GM10248 (cell line): Measurements from ENCODE around the gene DISC1.

ENCODE experiments used
- CTCF ChIA-PET: fragments of 300-600 bp; sonication (Branson Sonifier 250); formaldehyde crosslinking; extraction: SDS; loops from one replicate; lab custom pipeline; 2021; ENCODE audit warnings: antibody characterized with exemption; lab: Yijun Ruan, JAX
- POLR2A ChIA-PET: fragments of 350-650 bp; sonication (Branson Sonifier 250); formaldehyde crosslinking; extraction: SDS; loops from one replicate; lab custom pipeline; 2020; ENCODE audit warnings: antibody characterized with exemption; lab: Yijun Ruan, JAX
- DNase-seq: peaks from one replicate; pipeline ENCODE4 v3.0.0; 2012; ENCODE audit errors: extremely low spot score
- TF ChIP-seq, protein P1 (sequence below): IDR thresholded peaks from 2 replicates; pipeline ENCODE4 v1.5.1; 2012; ENCODE audit warnings: mild to moderate bottlenecking, low read depth; ENCODE audit errors: extremely low read depth, missing control alignments, control extremely low read depth

DISC1 gene

DNA sequence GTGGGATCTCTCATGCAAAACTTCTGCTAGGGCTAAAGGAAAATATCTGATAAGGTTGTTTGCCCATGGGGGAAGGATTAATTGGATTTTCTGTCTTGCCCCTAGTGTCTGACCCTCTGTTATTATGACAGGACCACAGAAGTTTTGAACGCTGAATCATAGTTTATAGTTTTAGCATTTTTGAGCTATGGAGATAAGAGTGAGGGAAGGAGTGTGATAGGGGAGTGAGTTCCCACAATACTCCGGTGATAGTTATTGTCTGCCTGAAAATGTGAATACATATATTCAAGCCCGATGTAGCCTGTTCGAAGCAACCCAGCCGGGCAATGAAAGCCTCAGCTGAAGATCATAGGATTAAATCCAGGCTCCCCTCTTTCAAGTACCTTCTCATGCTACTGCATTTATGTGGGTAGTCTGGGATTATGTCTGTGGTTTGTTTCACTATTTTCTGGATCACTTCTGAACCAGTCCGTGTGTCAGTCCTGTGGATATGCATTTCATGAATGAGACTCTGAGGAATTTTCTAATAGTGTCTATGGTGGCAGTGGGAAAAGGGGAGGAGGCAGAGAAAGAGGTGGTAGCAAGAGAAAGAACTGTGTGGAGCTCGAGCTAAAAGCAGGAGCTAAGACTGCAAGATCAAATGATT lies 258.7 kb downstream of the DISC1 start:
- ChIA-PET POLR2A (no interaction called here), CTCF (interaction anchor here (1.4 kb wide), 1 partner anchor 20 kb away, joined by 4 read pairs; no protein-coding TSS in a partner anchor)
- TF ChIP-seq, protein P1, sequence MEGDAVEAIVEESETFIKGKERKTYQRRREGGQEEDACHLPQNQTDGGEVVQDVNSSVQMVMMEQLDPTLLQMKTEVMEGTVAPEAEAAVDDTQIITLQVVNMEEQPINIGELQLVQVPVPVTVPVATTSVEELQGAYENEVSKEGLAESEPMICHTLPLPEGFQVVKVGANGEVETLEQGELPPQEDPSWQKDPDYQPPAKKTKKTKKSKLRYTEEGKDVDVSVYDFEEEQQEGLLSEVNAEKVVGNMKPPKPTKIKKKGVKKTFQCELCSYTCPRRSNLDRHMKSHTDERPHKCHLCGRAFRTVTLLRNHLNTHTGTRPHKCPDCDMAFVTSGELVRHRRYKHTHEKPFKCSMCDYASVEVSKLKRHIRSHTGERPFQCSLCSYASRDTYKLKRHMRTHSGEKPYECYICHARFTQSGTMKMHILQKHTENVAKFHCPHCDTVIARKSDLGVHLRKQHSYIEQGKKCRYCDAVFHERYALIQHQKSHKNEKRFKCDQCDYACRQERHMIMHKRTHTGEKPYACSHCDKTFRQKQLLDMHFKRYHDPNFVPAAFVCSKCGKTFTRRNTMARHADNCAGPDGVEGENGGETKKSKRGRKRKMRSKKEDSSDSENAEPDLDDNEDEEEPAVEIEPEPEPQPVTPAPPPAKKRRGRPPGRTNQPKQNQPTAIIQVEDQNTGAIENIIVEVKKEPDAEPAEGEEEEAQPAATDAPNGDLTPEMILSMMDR: no peak
- DNase-seq: no peak

DNA sequence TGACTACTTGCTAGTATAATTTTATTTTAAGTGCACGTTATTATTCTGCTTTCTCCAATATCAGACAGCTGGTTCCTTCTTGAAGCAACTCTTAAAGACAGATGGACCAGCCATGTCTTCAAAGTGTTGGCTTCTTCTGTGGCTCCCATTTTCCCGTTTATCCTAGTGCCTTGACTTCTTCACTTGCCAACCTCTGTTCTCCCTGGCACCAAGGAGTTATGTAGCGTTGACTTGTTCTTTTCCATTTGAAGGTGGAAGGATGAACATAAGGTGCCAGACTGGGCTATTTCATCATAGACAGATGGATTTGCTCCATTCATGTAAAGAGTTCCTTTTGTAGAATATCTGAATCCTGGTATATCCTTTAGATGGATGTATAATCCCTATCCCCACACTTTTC lies 260.6 kb downstream of the DISC1 start:
- ChIA-PET CTCF (no interaction called here), POLR2A (no interaction called here)
- TF ChIP-seq, protein P1: no peak
- DNase-seq: no peak

DNA sequence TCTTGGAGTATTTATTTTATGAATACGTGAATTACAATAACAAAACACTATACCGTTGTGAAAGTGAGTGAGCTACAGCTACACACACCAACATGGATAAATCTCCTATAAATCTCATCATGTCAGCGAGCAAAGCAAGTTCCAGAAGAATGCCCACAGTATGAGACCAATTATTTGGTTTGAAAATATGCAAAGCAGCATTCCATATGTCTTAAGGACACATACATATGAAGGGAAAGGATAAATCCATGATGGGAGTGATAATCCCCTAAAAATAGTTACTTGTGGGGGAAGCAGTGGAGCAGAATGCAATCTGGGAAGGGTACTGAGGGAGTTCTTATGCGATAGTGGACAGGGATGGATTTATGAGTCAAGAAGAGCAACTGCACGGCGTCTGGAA lies 261.3 kb downstream of the DISC1 start:
- DNase-seq: no peak
- CTCF ChIA-PET: no interaction called here
- POLR2A ChIA-PET: no interaction called here
- TF ChIP-seq, protein P1: no peak

DNA sequence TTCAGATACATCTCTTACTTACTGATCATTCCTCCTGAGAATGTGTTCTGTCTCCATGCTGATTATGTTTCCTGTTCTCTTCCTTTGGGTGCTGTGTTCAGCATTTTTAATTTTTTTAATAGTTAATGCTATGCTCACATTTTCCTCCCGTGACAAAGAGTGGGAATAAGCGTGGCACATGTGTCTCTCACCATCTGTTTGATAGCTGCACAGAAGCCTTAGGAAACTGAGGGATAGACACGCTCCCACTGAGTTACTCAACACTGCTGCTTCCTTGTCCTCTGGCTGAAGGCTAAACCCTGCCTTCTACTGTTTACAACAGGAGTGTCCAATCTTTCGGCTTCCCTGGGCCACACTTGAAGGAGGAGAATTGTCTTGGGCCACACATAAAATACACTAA lies 264.2 kb downstream of the DISC1 start:
- CTCF ChIA-PET: interaction anchor here (1.2 kb wide), 1 partner anchor 9 kb away, joined by 3 read pairs; no protein-coding TSS in a partner anchor
- no peak for DNase-seq
- POLR2A ChIA-PET: no interaction called here
- TF ChIP-seq, protein P1: no peak

DNA sequence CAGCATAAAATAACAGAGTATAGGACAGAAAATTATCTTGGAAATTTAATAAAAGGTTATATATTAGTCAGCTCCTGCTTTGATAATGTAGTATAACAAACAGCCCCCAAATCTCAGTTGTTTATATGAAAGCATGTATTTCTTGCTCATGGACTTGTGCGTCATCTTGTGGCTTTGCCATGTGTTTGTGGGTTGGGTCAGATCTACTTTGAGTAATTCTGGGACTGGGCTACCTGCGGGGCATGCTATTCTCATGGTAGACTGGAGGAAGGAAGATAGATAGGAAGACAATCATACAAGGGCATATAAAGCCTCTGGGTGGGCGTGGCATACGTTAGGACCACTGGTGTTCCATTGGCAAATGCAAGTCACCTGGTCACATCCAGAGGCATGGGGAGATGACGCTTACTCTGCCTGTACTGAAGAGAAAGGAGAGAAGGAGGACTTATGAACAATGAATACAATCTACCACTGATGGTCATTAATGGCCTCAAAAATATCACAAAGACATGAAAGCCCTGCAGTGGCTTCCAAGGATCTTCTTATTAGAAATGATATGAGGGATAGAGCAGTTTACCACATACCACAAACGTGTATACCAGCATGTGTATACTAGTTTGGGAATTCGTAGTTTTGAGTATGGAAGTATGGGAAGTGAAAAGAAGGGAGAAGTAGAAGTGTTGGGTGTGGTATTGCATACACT lies 267.0 kb downstream of the DISC1 start:
- CTCF ChIA-PET: no interaction called here
- POLR2A ChIA-PET: no interaction called here
- TF ChIP-seq, protein P1: no peak
- no peak for DNase-seq

DNA sequence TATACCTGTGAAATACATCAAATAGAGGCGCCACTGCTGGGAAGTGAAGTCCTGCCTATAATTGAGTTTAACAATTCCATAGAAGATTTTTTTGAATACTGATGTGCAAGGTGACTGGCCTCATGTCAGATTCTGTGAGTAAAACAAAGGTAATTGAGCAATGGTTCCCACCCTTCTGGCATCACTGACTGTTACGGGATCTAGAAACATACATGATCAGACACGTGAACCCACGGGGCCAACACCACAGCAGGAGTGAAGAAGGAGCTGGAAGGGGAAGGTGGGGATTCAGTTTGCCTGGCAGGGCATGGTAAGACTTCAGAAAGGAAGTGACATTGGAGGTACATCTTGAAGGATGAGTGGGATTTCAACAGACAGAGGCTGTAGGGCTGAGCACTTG lies 270.2 kb downstream of the DISC1 start:
- CTCF ChIA-PET: no interaction called here
- TF ChIP-seq, protein P1: no peak
- POLR2A ChIA-PET: no interaction called here
- DNase-seq: no peak
